ENCODE measurements around the gene BCL2.

BCL2 gene

DNA sequence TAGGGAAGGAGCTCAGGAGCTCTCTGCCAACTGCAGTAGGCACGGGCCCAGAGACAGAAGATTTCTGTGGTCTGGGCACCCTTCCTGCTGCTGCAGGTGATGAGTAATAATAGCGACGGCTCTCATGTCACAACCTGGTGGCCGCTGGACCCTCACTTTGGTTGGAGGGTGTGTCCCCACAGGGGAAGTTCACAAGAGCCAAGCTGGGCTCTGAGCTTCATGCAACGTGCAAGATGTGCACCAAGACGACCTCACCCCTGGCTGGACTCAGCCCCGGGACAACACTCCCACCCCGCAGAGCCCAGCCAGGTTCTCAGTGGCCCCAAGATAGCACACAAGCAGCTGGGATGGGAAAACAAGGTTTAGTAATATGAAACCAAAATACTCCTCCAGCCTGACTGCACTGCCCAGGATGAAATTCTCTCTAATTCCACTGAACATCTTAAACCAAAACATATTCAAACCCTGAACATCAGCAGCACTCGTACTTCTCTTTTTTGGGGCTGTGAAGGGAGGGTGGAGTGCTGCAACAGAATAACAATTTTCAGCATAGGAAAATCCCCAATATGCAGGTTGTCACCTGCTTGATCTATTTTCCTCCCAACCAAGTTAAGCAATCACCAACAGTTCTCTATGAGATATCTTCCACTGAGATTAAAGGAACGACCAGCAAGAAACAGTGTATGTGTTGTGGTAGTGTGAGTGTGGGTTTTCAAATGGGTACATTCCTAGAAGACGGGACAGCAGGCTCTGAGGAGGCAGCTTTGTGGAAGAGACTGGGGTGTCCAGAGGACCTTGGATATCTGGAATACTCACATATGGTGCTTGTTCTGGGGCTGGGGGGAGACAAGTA is 26.5 kb downstream of the BCL2 start:
- no peak overlapping the region for H3K4me2 ChIP-seq
- H3K27me3 ChIP-seq (ENCODE audit: insufficient read depth, low read depth) = no peaks in the 10 kb centered on the region
- no peak overlapping the region for H3K27ac ChIP-seq
- H3K36me3 ChIP-seq (ENCODE audit: insufficient read depth) = peaks cover 3% of the 10 kb centered on the region; the same call in 1 of the 2 replicates
- no peak overlapping the region for H3K9ac ChIP-seq
- H3K4me3 ChIP-seq (IDR thresholded peaks at IDR 0.05; ENCODE audit: insufficient read depth, low read depth, low read length) = no peak overlapping the region
- H3K4me1 ChIP-seq (ENCODE audit: low read depth, poor library complexity, severe bottlenecking) = peaks cover 13% of the 10 kb centered on the region
- peaks cover 20% of the 10 kb centered on the region; the same call in 1 of the 2 replicates for H3K79me2 ChIP-seq (ENCODE audit: insufficient read depth, low read depth)
- no peak overlapping the region for H2AFZ ChIP-seq (ENCODE audit: low read depth)
- TF ChIP-seq, protein P1, sequence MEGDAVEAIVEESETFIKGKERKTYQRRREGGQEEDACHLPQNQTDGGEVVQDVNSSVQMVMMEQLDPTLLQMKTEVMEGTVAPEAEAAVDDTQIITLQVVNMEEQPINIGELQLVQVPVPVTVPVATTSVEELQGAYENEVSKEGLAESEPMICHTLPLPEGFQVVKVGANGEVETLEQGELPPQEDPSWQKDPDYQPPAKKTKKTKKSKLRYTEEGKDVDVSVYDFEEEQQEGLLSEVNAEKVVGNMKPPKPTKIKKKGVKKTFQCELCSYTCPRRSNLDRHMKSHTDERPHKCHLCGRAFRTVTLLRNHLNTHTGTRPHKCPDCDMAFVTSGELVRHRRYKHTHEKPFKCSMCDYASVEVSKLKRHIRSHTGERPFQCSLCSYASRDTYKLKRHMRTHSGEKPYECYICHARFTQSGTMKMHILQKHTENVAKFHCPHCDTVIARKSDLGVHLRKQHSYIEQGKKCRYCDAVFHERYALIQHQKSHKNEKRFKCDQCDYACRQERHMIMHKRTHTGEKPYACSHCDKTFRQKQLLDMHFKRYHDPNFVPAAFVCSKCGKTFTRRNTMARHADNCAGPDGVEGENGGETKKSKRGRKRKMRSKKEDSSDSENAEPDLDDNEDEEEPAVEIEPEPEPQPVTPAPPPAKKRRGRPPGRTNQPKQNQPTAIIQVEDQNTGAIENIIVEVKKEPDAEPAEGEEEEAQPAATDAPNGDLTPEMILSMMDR (conservative IDR thresholded peaks at IDR 0.05; ENCODE audit: low read depth, low read length) = no peak
- no peaks in the 10 kb centered on the region for H4K20me1 ChIP-seq (ENCODE audit: insufficient read depth)

GRCh38 chr18:63291278-63291677 is 28.3 kb downstream of the BCL2 start:
- H3K4me2 ChIP-seq = no peak overlapping the region
- no peaks in the 10 kb centered on the region for H4K20me1 ChIP-seq (ENCODE audit: insufficient read depth)
- no peak overlapping the region for H3K27ac ChIP-seq
- peaks cover 12% of the 10 kb centered on the region for H3K4me1 ChIP-seq (ENCODE audit: low read depth, poor library complexity, severe bottlenecking)
- no peak overlapping the region for H3K9ac ChIP-seq
- no peaks in the 10 kb centered on the region for H3K27me3 ChIP-seq (ENCODE audit: insufficient read depth, low read depth)
- no peak overlapping the region for H3K4me3 ChIP-seq (IDR thresholded peaks at IDR 0.05; ENCODE audit: insufficient read depth, low read depth, low read length)
- TF ChIP-seq, protein P1 (conservative IDR thresholded peaks at IDR 0.05; ENCODE audit: low read depth, low read length) = no peak
- peaks cover 3% of the 10 kb centered on the region; the same call in 1 of the 2 replicates for H3K36me3 ChIP-seq (ENCODE audit: insufficient read depth)
- H2AFZ ChIP-seq (ENCODE audit: low read depth) = no peak overlapping the region
- peaks cover 20% of the 10 kb centered on the region; the same call in 1 of the 2 replicates for H3K79me2 ChIP-seq (ENCODE audit: insufficient read depth, low read depth)

- Histone ChIP-seq H3K36me3 (ENCODE audit: insufficient read depth) (peaks cover 3% of the 10 kb centered on the region; the same call in 1 of the 2 replicates), H2AFZ (ENCODE audit: low read depth) (no peak overlapping the region), H3K79me2 (ENCODE audit: insufficient read depth, low read depth) (peaks cover 19% of the 10 kb centered on the region; the same call in 1 of the 2 replicates), H4K20me1 (ENCODE audit: insufficient read depth) (no peaks in the 10 kb centered on the region), H3K9ac (no peak overlapping the region), H3K27me3 (ENCODE audit: insufficient read depth, low read depth) (no peaks in the 10 kb centered on the region), H3K4me1 (ENCODE audit: low read depth, poor library complexity, severe bottlenecking) (peaks cover 17% of the 10 kb centered on the region), H3K4me3 (IDR thresholded peaks at IDR 0.05; ENCODE audit: insufficient read depth, low read depth, low read length) (no peak overlapping the region), H3K4me2 (no peak overlapping the region), H3K27ac (no peak overlapping the region)
- TF ChIP-seq, protein P1 (conservative IDR thresholded peaks at IDR 0.05; ENCODE audit: low read depth, low read length) = no peak
Measured at GRCh38 chr18:63290821-63291200, 28.8 kb downstream of the BCL2 start.

DNA sequence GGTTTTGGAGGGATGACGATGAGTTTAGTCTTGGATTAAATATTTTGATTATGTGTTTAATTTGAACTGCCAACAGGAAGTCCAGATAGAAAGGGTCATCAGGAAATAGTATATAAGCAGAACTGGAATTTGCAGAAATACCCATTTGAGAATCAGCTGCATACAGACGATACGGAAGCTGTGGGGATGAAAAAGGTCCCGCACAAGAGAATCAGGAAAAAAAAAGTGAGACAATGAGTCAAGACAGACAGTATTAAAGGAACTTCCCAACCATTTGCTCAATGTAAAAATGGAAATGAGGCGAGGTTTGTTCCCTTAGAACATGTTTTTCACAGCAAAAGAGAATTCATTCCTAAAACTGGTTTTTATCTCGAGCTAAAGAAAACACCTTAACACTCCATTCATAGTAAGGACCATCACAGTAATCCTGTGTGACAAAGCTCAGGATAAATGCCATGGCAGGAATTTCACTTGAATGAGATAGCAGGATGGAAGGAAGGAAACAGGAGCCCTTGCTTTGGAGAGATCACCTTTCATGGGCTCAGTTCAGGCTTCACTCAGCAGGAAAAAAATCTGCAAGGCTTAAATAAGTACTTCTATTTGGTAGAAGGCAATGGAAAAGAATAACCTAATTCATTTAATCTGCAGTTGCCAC is 29.3 kb downstream of the BCL2 start:
- Histone ChIP-seq H3K79me2 (ENCODE audit: insufficient read depth, low read depth) (peaks cover 19% of the 10 kb centered on the region; the same call in 1 of the 2 replicates), H3K4me1 (ENCODE audit: low read depth, poor library complexity, severe bottlenecking) (peaks cover 22% of the 10 kb centered on the region), H2AFZ (ENCODE audit: low read depth) (no peak overlapping the region), H3K4me3 (IDR thresholded peaks at IDR 0.05; ENCODE audit: insufficient read depth, low read depth, low read length) (no peak overlapping the region), H3K4me2 (no peak overlapping the region), H4K20me1 (ENCODE audit: insufficient read depth) (no peaks in the 10 kb centered on the region), H3K27me3 (ENCODE audit: insufficient read depth, low read depth) (no peaks in the 10 kb centered on the region), H3K9ac (no peak overlapping the region), H3K27ac (no peak overlapping the region), H3K36me3 (ENCODE audit: insufficient read depth) (peaks cover 3% of the 10 kb centered on the region; the same call in 1 of the 2 replicates)
- TF ChIP-seq, protein P1 (conservative IDR thresholded peaks at IDR 0.05; ENCODE audit: low read depth, low read length) = no peak

Data from KMS-11 (cell line).